CD4-positive, alpha-beta T cell treated with Interferon alpha-2 for 1 hour (primary cell): ENCODE measurements around the gene CYSRT1.
"Not testable (repeated sequence)": the region's sequence is repeated elsewhere in the genome, so short reads cannot be mapped to it uniquely, and the experiment has no call there.

Source experiments
- DNase-seq, 2 donors: peaks; one replicate each; pipeline ENCODE4 v3.0.0-alpha.2; 2020 to 2022

The CYSRT1 gene

DNA sequence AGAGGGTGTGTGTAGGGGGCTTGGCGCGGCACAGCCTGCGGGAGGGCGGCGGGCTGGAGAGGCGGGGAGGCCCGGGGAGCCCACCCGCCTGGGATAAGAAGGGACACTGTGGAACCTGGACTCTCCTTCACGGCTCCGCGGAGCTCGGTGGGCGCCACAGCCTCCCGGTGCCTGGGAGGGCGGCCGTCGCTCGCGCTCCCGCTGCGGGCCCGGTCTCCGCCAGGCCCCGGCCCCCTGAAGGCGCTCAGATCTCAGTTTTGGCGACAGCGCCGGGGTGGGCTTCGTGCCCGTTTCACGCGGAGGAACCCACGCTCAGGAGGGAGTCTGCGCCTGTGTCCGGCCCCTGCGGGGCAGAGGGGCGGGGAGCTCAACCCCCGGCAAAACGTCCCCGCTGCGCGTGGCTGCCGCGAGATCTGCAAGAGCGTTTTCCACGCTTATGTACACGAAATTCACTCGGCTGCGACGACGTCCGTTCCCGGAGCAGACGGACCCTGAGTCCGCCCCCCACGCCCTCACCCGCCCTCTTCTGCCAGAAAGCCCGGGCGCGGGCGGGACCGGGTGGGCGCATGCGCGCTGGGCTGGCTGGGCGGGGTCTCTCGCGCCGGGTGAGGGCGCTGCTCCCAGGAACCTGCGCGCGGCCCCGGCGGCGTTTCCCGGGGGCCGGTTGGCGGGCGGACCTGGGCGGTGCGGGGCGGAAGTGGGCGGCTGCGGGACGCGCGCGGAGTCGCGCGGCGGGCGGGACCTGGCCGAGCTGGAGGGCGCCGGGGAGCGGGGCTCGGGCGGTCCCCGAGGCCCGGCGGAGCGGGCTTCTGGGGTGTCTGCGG, 29.9 kb downstream of the CYSRT1 start, which contains the start of gene NELFB:
TSS of gene NELFB (plus strand) at position 704 of the 824 bp plus-strand sequence.
- DNase-seq: peak; percentile 91 to 96

DNA sequence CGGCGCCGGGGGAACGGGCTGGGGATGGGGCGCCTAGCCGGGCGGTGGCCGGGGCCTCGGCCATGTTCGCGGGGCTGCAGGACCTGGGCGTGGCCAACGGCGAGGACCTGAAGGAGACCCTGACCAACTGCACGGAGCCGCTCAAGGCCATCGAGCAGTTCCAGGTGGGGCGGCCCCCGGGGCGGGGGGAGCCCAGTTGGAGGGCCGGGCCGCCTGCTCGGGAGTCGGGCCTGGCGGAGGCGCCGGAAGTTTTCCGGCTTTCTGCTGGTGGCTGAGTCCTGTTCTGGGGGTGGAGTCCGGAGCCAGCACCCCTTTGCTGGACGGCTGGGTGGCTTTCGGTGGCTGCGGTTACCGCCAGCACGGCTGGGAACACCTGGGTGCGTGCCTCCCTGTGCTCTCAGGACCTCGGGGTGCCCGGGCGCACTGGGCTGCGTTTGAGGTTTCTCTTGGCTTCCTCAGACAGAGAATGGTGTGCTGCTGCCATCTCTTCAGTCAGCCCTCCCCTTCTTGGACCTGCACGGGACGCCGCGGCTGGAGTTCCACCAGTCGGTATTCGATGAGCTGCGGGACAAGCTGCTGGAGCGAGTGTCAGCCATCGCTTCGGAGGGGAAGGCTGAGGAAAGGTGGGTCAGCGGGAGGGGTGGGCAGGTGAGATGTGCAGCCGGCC, 30.6 kb downstream of the CYSRT1 start:
- no peak for DNase-seq

GRCh38 chr9:137256362-137256761, 31.4 kb downstream of the CYSRT1 start:
- DNase-seq: no peak

DNA sequence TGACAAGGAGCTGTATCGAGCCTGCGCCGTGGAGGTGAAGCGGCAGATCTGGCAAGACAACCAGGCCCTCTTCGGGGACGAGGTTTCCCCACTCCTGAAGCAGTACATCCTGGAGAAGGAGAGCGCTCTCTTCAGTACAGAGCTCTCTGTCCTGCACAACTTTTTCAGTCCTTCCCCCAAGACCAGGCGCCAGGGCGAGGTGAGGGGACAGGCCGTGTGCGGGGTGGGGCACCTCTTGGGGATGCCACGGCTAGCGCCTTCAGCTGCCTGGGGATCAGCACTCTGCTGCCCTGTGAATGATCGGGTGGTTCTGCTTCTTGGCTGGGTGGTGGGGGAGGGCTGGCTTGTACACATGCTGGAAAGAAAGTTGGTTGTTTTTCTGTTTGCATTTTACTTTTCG, 31.9 kb downstream of the CYSRT1 start:
- no peak for DNase-seq

- not testable (repeated sequence) for DNase-seq
Observed at GRCh38 chr9:137262173-137262908, 37.4 kb downstream of the CYSRT1 start.

GRCh38 chr9:137262909-137263285, 37.9 kb downstream of the CYSRT1 start:
- no peak for DNase-seq

- DNase-seq: no peak
Observed at GRCh38 chr9:137263506-137263905, 38.5 kb downstream of the CYSRT1 start.

- DNase-seq: no peak
Observed at GRCh38 chr9:137264067-137264466, 39.1 kb downstream of the CYSRT1 start.

GRCh38 chr9:137265496-137266161, 40.7 kb downstream of the CYSRT1 start:
- DNase-seq: no peak

DNA sequence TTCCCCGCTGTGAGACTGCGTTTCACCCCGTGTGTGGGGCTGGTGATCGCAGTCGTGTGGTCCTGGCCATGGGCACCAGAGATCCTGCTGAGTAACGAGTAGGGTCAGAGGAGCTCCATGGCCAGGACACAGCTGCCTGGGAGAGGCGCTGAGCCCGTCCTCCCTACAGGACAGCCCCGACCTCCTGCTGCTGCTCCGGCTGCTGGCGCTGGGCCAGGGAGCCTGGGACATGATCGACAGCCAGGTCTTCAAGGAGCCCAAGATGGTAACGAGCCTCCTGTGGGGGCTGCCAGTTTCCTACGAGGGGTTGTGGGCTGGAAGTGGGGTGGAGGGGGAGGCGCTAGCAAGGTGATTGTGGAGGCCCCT, 41.2 kb downstream of the CYSRT1 start:
- no peak for DNase-seq

DNA sequence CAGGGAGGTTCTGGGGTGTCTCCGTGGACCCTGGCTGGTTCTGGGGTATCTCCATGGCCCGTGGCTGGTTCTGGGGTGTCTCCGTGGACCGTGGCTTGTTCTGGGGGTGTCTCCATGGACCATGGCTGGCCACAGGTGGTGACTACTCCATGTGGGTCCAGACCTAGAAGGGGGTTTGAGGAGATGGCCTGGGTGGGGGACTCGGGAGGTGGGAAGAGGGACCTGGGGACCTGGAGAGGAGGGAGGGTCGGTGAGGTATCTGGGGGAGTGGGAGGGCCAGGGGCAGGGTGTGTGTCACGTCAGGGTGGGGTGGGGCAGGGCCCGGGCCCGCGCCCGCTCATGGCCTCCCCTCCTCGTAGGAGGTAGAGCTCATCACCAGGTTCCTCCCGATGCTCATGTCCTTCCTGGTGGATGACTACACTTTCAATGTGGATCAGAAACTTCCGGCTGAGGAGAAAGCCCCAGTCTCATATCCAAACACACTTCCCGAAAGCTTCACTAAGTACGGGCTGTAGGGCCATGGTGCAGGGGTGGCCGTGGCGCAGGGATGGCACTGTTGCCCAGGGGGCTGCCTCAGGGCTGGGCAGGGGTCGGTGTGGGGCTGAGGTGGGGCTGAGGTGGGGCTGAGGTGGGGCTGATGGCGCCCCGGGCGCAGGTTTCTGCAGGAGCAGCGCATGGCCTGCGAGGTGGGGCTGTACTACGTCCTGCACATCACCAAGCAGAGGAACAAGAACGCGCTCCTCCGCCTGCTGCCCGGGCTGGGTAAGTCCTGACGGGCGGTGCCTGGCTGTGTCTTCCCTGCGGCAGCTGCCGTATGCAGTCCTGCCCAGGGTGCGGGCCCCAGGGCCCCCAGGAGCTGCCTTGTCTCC, 41.8 kb downstream of the CYSRT1 start:
- no peak for DNase-seq

- no peak for DNase-seq
Observed at GRCh38 chr9:137267933-137268355, 43.0 kb downstream of the CYSRT1 start.

- DNase-seq: no peak
Observed at GRCh38 chr9:137268538-137269201, 43.7 kb downstream of the CYSRT1 start.

- DNase-seq: no peak
Observed at GRCh38 chr9:137269231-137269772, 44.3 kb downstream of the CYSRT1 start.

DNA sequence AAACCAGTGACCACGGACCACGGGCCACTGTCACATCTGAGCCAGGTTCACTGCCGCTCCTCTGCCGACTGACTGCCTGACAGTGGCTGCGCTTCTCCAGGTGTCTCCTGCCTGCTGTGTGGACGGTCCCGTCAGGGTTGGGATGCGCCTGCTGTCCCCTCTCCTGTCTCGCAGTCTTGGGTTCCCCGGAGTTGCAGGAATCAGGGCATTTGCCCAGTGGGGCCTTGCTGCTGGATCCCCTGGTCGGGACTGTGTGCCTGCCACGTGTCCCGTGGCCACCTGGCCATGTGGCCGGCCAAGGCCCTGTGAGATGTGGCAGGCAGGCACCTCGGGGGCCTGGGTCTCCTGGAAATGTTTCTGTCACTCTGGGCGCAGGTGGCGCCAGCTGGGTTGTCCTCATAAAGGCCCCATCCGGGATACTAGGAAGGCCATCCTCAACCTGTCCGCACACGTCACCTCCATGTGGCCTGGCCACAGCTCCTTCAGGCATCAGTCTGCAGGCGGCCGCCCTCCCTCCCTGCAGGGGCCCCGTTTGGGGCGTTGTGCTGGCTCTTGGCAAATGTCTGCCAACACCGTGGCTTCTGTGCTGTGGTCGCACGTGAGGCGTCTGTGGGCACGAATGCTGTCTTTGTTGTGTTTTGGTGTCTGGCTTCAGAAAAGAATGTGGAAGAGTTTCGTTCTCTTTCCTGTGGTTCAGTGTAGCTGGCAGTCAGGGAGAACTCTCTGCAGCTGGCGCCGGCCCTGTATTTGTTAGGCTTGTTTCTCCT, 46.1 kb downstream of the CYSRT1 start:
- peak in 1 of 2 donors; percentile 24 for DNase-seq

- no peak for DNase-seq
Observed at GRCh38 chr9:137271696-137272076, 46.7 kb downstream of the CYSRT1 start.

DNA sequence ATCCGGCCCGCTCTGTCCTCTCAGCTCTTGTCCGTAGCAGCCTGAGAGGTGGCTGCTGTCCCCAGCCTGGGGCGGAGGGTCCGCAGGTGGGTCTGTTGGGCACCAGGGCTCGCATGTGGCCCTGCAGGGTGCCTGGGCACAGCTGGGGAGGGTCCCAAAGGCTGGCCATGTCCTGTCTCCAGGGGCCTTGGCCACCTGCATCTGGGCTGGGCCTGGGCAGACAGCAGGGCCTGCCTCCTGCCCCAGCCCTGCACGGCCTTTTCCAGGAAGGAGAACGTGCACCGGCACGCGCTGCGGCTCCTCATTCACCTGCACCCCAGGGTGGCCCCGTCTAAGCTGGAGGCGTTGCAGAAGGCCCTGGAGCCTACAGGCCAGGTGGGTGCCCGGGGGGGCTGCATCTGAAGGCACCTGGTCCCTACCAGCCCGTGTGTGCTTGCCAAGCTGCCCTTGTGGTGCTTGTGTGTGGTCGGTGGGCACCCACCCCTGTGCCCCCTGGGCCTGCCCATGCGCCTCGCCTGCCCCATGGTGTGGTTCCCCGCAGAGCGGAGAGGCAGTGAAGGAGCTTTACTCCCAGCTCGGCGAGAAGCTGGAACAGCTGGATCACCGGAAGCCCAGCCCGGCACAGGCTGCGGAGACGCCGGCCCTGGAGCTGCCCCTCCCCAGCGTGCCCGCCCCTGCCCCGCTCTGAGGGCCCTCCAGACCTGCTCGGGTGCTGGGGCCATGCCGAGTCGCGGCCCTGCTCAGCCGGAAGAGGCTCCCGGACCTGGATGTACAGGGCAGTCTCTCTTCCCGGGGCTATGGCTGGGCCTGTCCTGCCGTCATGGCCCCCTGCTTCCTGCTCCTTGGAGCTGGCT, 47.5 kb downstream of the CYSRT1 start:
- no peak for DNase-seq

- DNase-seq: no peak
Observed at GRCh38 chr9:137273095-137273490, 48.1 kb downstream of the CYSRT1 start.

DNA sequence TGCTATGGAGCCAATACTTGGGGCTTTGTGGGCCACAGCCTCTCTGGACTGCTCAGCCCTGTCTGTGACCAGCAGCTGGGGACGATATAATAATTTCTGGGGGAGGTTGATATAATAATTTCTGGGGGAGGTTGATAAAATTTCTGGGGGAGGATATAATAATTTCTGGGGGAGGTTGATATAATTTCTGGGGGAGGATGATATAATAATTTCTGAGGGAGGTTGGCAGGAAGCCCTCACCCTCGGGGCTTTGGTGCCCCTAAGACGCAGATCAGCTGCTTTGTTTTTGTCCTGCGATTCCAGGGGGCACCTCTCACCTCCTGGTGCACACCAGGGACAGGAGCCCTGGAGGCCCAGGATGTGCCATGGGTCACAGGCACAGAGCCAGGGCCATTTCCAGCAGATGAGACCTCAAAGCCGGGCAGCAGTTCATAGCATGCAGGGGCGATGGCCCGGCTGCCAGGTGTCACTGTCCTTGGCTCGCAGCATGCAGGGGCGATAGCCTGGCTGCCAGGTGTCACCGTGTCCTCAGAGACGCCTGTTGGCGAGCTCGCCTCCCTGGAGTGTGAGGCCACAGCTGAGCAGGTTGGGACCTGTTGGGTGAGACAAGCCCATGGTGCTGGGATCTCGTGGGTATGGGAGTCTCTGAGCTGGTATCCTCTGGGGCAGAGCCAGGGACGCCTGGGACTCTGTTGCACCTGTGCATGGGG, 48.8 kb downstream of the CYSRT1 start:
- no peak for DNase-seq
